IMR-90 (cell line): ENCODE results near the gene ZNF468.

ENCODE experiments used
- CEBPB ChIP-seq: IDR thresholded peaks from 2 replicates; pipeline ENCODE4 v1.6.1; 2012; ENCODE audit warnings: low read depth, low read length, improper control_type of control experiment
- CHD1 ChIP-seq: IDR thresholded peaks from 2 replicates; pipeline ENCODE4 v1.6.1; 2012; ENCODE audit warnings: low read depth, low read length, improper control_type of control experiment
- CTCF ChIP-seq: conservative IDR thresholded peaks from 2 replicates; pipeline ENCODE4 v1.5.1; 2012; ENCODE audit warnings: mild to moderate bottlenecking, low read depth, low read length, improper control_type of control experiment
- POLR2A ChIP-seq: IDR thresholded peaks from 2 replicates; pipeline ENCODE4 v1.6.1; 2012; ENCODE audit warnings: mild to moderate bottlenecking, low read depth, low read length
- RAD21 ChIP-seq: IDR thresholded peaks from 2 replicates; pipeline ENCODE4 v1.6.1; 2012; ENCODE audit warnings: low read length, improper control_type of control experiment
- RCOR1 ChIP-seq: IDR thresholded peaks from 2 replicates; pipeline ENCODE4 v1.6.1; 2012; ENCODE audit warnings: mild to moderate bottlenecking, low read length, improper control_type of control experiment; ENCODE audit not compliant: insufficient replicate concordance
- RFX5 ChIP-seq: IDR thresholded peaks from 2 replicates; pipeline ENCODE4 v1.8.0; 2012; ENCODE audit warnings: low read depth, mild to moderate bottlenecking, low read length, moderate library complexity
- SMC3 ChIP-seq: fragments of 150-350 bp; IDR thresholded peaks from 2 replicates; pipeline ENCODE4 v1.6.1; 2016; ENCODE audit warnings: low read depth, mild to moderate bottlenecking, antibody characterized with exemption, low read length, moderate library complexity

DNA sequence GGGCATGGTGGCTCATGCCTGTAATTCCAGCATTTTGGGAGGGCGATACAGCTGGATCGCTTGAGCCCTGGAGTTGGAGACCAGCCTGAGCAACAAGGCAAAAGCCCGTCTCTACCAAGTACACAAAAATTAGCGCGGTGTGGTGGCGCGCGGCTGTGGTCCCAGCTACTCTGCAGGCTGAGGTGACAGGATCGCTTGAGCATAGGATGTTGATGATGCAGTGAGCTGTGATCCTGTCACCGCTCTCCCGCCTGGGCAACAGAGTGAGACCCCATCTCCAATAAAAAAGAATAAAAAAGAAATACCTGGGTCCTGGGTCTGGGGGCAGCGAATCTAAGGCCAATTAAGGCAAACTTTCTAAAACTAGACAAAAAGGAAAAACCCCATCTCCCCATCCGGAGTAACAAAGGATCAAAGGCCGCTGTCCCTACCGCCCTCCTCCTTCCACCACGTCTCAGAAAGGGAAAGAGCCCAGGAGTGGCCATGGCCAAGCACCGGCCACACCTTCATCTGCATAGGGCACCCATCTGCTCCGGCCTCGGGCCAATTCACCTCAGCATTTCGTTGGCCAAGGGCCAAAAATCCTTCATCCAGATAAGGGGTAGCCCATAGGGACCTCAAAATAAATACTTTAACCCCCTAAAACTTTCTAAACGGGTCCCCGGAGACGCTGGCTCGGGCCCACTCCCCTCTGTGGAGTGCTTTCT is 39.2 kb upstream of the ZNF468 start:
- TF ChIP-seq SMC3 (no peak), CTCF (no peak), RFX5 (no peak), RCOR1 (no peak), CHD1 (no peak), RAD21 (no peak), POLR2A (no peak), CEBPB (no peak)
